GM23248 (cell line): Measurements from ENCODE around the gene YARS2.

Source experiments
- EZH2 ChIP-seq: fragments of 200-600 bp; sonication (generic); IDR thresholded peaks from 2 replicates; pipeline ENCODE4 v1.6.1; 2018; ENCODE audit warnings: antibody characterized with exemption, mild to moderate bottlenecking; ENCODE audit not compliant: insufficient read depth, poor library complexity, severe bottlenecking
- EZH2phosphoT487 ChIP-seq: fragments of 200-600 bp; sonication (generic); IDR thresholded peaks from 2 replicates; pipeline ENCODE4 v1.6.1; 2018; ENCODE audit warnings: antibody characterized with exemption, moderate library complexity, mild to moderate bottlenecking, low read depth; ENCODE audit not compliant: insufficient read depth

DNA sequence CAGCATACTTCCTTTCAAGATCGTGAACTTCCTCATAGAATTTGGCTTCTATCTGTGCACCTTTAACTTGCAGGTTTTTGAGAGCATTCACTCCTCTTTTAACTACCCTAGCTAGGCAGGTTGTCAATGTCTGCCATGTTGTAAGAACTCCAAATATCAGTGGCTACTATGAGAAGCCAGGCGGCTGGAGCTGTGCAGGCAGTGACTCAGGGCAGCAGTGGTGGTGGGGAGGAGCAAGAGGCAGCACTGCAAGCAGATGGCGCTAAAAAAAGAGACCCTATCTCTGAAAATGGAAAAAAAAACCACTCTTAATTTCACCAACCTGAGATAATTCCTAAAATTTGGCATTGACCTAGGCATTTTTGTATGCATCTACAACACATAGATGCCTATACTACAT, 28.5 kb downstream of the YARS2 start:
- TF ChIP-seq EZH2phosphoT487 (no peak), EZH2 (no peak)
